ENCODE measurements around the gene ACSM6.

DNA sequence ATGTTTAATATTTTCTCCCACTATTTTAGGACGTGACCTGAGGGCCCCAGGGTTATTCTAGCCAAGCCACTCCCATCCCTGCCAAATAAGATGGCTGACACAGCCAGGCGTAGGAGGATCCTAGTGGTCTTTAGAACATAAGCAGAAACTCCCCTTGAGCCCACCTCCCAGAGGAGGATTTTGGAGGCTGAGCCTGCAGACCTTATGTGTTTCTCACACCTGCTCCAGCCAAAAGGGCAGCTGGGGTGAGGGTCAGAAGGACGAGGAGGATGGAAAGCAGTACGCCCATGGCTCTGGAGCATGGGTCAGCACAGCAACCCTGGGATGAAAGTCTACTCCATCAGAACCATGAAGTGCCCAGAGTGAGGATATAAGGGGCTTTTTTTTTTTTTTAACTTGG lies 56.8 kb downstream of the ACSM6 start:
- TF ChIP-seq, protein P1, sequence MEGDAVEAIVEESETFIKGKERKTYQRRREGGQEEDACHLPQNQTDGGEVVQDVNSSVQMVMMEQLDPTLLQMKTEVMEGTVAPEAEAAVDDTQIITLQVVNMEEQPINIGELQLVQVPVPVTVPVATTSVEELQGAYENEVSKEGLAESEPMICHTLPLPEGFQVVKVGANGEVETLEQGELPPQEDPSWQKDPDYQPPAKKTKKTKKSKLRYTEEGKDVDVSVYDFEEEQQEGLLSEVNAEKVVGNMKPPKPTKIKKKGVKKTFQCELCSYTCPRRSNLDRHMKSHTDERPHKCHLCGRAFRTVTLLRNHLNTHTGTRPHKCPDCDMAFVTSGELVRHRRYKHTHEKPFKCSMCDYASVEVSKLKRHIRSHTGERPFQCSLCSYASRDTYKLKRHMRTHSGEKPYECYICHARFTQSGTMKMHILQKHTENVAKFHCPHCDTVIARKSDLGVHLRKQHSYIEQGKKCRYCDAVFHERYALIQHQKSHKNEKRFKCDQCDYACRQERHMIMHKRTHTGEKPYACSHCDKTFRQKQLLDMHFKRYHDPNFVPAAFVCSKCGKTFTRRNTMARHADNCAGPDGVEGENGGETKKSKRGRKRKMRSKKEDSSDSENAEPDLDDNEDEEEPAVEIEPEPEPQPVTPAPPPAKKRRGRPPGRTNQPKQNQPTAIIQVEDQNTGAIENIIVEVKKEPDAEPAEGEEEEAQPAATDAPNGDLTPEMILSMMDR (IDR thresholded peaks at IDR 0.05) = no peak
- TF ChIP-seq POLR2A (IDR thresholded peaks at IDR 0.05) = no peak
